Measurements from ENCODE around the gene NECTIN3.

- no peak for TF ChIP-seq REST (IDR thresholded peaks at IDR 0.05; ENCODE audit: insufficient read depth in 1 of 2, low read depth in 2 of 2, low read length in 2 of 2)
- no peak for TF ChIP-seq POLR2AphosphoS5 (IDR thresholded peaks at IDR 0.05; ENCODE audit: low read depth, low read length)
- TF ChIP-seq TAF1 (IDR thresholded peaks at IDR 0.05; ENCODE audit: borderline replicate concordance, insufficient read depth, low read length), result no peak
- no peak for TF ChIP-seq SIN3A (IDR thresholded peaks at IDR 0.05; ENCODE audit: borderline replicate concordance, insufficient read depth, low read length)
These were observed 170.3 kb downstream of the NECTIN3 start for GRCh38 chr3:111241960-111242359.
